MCF 10A (cell line): Measurements from ENCODE around the gene DDN. TPM values are rescaled to one million over a fixed set of nuclear protein-coding genes. Genes with fewer than 3 reads are reported as not detected.

Experiments used
- BruUV-seq: library from RNA; stranded (reverse); fragments of 400-500 nt; replicated peaks from 2 replicates; lab custom pipeline; 2021; lab: Mats Ljungman, UMichigan
- CTCF ChIA-PET: fragments of 300-600 bp; sonication (Branson Sonifier 250); formaldehyde crosslinking; extraction: SDS; loops from one replicate; lab custom pipeline; 2021; ENCODE audit warnings: antibody characterized with exemption, inconsistent platforms; lab: Yijun Ruan, JAX
- POLR2A ChIA-PET: fragments of 300-600, 350-650 bp; sonication (Branson Sonifier 250); formaldehyde crosslinking; extraction: SDS; loops from one replicate; lab custom pipeline; 2020; ENCODE audit warnings: antibody characterized with exemption, inconsistent platforms; lab: Yijun Ruan, JAX
- DNase-seq: peaks from one replicate; pipeline ENCODE4 v3.0.0-alpha.2; 2018; ENCODE audit not compliant: unreplicated experiment
- H3K27ac Mint-ChIP-seq: one replicate; pipeline ENCODE4 v1.8.0; 2022; ENCODE audit warnings: mild to moderate bottlenecking, low read depth, mixed read lengths; ENCODE audit not compliant: unreplicated experiment
- H3K27me3 Mint-ChIP-seq: one replicate; pipeline ENCODE4 v1.8.0; 2022; ENCODE audit warnings: mixed read lengths; ENCODE audit not compliant: insufficient read depth, unreplicated experiment
- H3K36me3 Mint-ChIP-seq: one replicate; pipeline ENCODE4 v1.8.0; 2022; ENCODE audit warnings: mild to moderate bottlenecking, moderate library complexity, mixed read lengths; ENCODE audit not compliant: insufficient read depth, unreplicated experiment
- H3K4me1 Mint-ChIP-seq: one replicate; pipeline ENCODE4 v1.8.0; 2022; ENCODE audit warnings: mixed read lengths; ENCODE audit not compliant: insufficient read depth, unreplicated experiment
- H3K4me3 Mint-ChIP-seq: one replicate; pipeline ENCODE4 v1.8.0; 2022; ENCODE audit warnings: mild to moderate bottlenecking, moderate library complexity, mixed read lengths; ENCODE audit not compliant: unreplicated experiment
- H3K9me3 Mint-ChIP-seq: one replicate; pipeline ENCODE4 v1.8.0; 2022; ENCODE audit warnings: mixed read lengths; ENCODE audit not compliant: unreplicated experiment
- intact Hi-C: fragments of 100-400 bp; cut with micrococcal nuclease; formaldehyde crosslinking; loops from 2 replicates; pipeline ENCODE4 v1.14.1; 2022
- total RNA-seq: library from RNA; stranded (reverse); gene quantifications from 2 replicates; pipeline ENCODE4 v1.2.3, GENCODE V29; 2022
- TF ChIP-seq, protein P1 (sequence below): fragments of 200-600 bp; IDR thresholded peaks from one replicate; pipeline ENCODE4 v1.8.0; 2022; ENCODE audit warnings: antibody characterized with exemption, mild to moderate bottlenecking; ENCODE audit not compliant: unreplicated experiment

The DDN gene
- total RNA-seq, 1 experiment from 2014 or later = 0.28 TPM

DNA sequence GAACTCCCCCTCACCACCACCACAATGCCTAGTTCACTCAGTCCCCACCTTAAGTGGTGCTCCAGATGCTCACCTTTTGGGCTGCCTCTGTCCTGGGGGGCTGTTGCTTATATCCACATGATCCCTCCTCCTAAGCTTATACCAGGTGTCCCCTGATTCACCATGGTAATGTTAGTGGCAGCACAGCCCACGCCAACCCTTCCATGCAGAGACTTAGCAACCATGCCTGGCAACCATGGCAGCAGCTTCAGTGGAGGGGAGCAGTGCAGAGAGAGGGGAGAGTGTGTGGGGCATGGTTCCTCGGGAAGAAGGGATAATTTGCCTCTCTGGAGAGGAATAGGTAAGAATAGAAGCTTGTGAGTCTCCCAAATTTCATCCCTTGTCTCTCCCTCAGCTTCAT lies 1.2 kb upstream of the DDN start:
- no peak for DNase-seq
- ChIA-PET POLR2A (interaction anchor here (0.6 to 2.0 kb wide), 3 partner anchors 15 to 149 kb away, joined by 3 to 9 read pairs (median 4); partner anchors contain the start of gene DDX23), CTCF (interaction anchor here (0.7 to 4.2 kb wide), 7 partner anchors 12 to 148 kb away, joined by 3 to 27 read pairs (median 4); partner anchors contain the start of genes DDX23 and WNT1)
- H3K9me3 Mint-ChIP-seq = no peaks in the 10 kb centered on the region
- no peak overlapping the region for H3K4me3 Mint-ChIP-seq
- no peak overlapping the region for H3K27ac Mint-ChIP-seq
- H3K4me1 Mint-ChIP-seq = peaks cover 14% of the 10 kb centered on the region
- H3K36me3 Mint-ChIP-seq = peaks cover 44% of the 10 kb centered on the region
- intact Hi-C loops = no loop called here
- no peaks in the 10 kb centered on the region for H3K27me3 Mint-ChIP-seq
- TF ChIP-seq, protein P1, sequence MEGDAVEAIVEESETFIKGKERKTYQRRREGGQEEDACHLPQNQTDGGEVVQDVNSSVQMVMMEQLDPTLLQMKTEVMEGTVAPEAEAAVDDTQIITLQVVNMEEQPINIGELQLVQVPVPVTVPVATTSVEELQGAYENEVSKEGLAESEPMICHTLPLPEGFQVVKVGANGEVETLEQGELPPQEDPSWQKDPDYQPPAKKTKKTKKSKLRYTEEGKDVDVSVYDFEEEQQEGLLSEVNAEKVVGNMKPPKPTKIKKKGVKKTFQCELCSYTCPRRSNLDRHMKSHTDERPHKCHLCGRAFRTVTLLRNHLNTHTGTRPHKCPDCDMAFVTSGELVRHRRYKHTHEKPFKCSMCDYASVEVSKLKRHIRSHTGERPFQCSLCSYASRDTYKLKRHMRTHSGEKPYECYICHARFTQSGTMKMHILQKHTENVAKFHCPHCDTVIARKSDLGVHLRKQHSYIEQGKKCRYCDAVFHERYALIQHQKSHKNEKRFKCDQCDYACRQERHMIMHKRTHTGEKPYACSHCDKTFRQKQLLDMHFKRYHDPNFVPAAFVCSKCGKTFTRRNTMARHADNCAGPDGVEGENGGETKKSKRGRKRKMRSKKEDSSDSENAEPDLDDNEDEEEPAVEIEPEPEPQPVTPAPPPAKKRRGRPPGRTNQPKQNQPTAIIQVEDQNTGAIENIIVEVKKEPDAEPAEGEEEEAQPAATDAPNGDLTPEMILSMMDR = no peak
- no TSS peak for BruUV-seq

DNA sequence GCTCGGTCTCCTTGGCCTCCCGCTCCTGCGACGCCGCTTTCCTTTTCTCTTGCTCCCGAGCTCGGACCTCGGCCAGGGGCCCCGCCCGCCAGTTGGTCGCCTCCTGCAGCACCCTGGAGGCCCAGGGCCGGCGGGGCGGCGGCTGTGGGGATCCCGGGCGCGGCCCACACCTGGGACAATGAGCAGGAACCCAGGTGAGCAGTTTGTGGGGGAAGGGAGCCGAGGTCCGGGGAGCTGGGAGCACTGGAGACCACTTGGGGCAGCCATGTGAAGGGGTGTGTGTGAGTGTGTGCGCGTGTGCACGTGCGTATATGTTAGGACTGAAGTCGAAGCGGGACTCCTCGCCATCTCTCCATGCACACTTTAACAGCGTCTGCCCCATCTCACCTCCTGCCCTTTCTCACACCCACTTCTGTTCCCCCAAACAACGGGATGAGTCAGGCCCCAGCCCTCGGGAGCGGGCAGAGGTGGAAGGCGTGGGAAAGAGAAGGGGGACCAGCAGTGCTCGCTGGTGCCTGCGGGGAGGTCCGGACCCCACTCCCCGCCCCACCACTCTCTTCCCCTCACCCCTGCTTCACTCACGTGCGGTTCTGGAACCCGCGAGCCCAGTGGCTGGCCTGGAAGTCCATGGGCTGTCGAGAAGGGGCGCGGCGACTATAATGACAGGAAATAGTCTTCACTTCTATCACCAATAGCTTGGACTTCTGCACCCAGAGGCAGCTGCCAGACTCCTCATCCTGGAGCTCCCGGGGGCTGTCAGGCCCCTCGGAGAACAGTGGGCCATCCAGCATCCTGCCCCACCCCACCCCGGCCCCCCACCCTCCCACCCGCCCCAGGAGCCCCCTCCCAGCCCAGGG lies 450 bp downstream of the DDN start:
- ChIA-PET CTCF (interaction anchor here (0.6 to 2.4 kb wide), 3 partner anchors 11 to 29 kb away, joined by 3 to 14 read pairs (median 7); partner anchors contain the start of gene WNT1), POLR2A (interaction anchor here (0.8 to 1.2 kb wide), 2 partner anchors 19 to 146 kb away, joined by 3 read pairs; no protein-coding TSS in a partner anchor)
- Mint-ChIP-seq H3K27ac (no peak overlapping the region), H3K36me3 (peaks cover 28% of the 10 kb centered on the region), H3K27me3 (no peaks in the 10 kb centered on the region), H3K4me3 (no peak overlapping the region), H3K9me3 (no peaks in the 10 kb centered on the region), H3K4me1 (peaks cover 14% of the 10 kb centered on the region)
- intact Hi-C loops = loop anchor here (10.0 kb wide), 1 partner anchor 104 kb away; no protein-coding TSS in a partner anchor
- BruUV-seq = no TSS peak
- peak; percentile 49 for DNase-seq
- TF ChIP-seq, protein P1 = no peak

DNA sequence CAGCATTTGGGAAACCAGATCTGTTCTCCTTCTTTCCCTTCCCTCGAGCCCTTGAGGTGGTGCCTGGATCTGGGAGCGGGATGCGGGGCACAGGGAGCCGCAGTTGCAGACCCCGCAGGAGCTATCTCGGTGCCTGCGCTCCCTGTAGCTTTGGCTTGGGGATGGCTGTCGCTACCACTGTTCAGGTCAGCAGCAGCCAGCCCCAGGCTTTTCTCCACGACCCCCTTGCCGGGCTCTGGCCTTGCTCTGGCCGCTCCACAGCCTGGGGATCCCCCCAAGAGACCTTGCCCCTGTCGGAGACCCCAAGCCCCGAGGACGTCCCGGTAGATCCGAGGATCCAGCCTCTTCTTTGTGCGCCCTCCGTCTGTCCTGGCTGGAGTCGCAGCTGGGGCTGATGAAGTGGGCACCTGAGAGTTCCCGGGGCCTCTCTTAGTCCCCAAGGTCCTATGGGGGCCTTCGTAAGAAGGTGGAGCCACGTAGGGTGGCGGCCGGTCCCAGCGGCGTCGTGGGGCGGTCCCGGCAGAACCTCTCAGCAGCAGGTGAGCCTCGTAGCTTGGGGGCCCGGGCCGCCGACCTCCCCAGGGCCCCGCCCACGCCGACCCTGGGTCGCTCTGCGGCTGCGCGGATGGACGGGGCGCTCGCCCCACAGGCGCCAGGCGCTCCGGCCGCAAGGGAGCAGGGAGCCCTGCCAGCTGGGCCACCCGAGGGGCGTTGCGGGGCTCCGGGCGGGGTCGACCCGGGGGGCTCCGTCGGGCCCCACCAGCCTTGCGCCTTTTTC lies 1.3 kb downstream of the DDN start:
- ChIA-PET CTCF (interaction anchor here (0.8 to 2.4 kb wide), 5 partner anchors 10 to 203 kb away, joined by 3 to 14 read pairs (median 6); partner anchors contain the start of gene DDX23), POLR2A (interaction anchor here (0.8 kb wide), 1 partner anchor 145 kb away, joined by 3 read pairs; no protein-coding TSS in a partner anchor)
- no peaks in the 10 kb centered on the region for H3K27me3 Mint-ChIP-seq
- no peak overlapping the region for H3K4me3 Mint-ChIP-seq
- DNase-seq = no peak
- H3K9me3 Mint-ChIP-seq = no peaks in the 10 kb centered on the region
- intact Hi-C loops = loop anchor here (10.0 kb wide), 1 partner anchor 103 kb away; no protein-coding TSS in a partner anchor
- no TSS peak for BruUV-seq
- no peak overlapping the region for H3K27ac Mint-ChIP-seq
- H3K4me1 Mint-ChIP-seq = peaks cover 14% of the 10 kb centered on the region
- TF ChIP-seq, protein P1 = no peak
- H3K36me3 Mint-ChIP-seq = peaks cover 22% of the 10 kb centered on the region
